ENCODE measurements around the gene ZDHHC24.
A peak's percentile ranks its signal among the peaks of the same experiment; 100 is the strongest.

The ZDHHC24 gene

GRCh38 chr11:66479394-66480116 is 66.3 kb downstream of the ZDHHC24 start:
- no peak for TF ChIP-seq CTCF (IDR thresholded peaks at IDR 0.05; ENCODE audit: low read depth, low read length)
- peak overlapping the region; percentile 76 to 83 for H3K4me3 ChIP-seq (replicated peaks in 1 of 2; ENCODE audit: low read depth in 2 of 2, low read length in 2 of 2)
- DNase-seq (ENCODE audit: low read depth in 2 of 2): peak; percentile 50 to 54

GRCh38 chr11:66478729-66479393 is 67.0 kb downstream of the ZDHHC24 start:
- H3K4me3 ChIP-seq (replicated peaks in 1 of 2; ENCODE audit: low read depth in 2 of 2, low read length in 2 of 2): peak overlapping the region; percentile 76 to 83
- peak; percentile 19 to 26 for DNase-seq (ENCODE audit: low read depth in 2 of 2)
- TF ChIP-seq CTCF (IDR thresholded peaks at IDR 0.05; ENCODE audit: low read depth, low read length): peak; percentile 83

- H3K4me3 ChIP-seq (replicated peaks in 1 of 2; ENCODE audit: low read depth in 2 of 2, low read length in 2 of 2): no peak overlapping the region
- no peak for DNase-seq (ENCODE audit: low read depth in 2 of 2)
- no peak for TF ChIP-seq CTCF (IDR thresholded peaks at IDR 0.05; ENCODE audit: low read depth, low read length)
Measured at GRCh38 chr11:66477263-66478201, 68.3 kb downstream of the ZDHHC24 start.

- no peak for TF ChIP-seq CTCF (IDR thresholded peaks at IDR 0.05; ENCODE audit: low read depth, low read length)
- H3K4me3 ChIP-seq (replicated peaks in 1 of 2; ENCODE audit: low read depth in 2 of 2, low read length in 2 of 2): no peak overlapping the region
- no peak for DNase-seq (ENCODE audit: low read depth in 2 of 2)
Measured at GRCh38 chr11:66476841-66477251, 69.0 kb downstream of the ZDHHC24 start.

GRCh38 chr11:66476173-66476840 is 69.5 kb downstream of the ZDHHC24 start:
- no peak overlapping the region for H3K4me3 ChIP-seq (replicated peaks in 1 of 2; ENCODE audit: low read depth in 2 of 2, low read length in 2 of 2)
- no peak for TF ChIP-seq CTCF (IDR thresholded peaks at IDR 0.05; ENCODE audit: low read depth, low read length)
- no peak for DNase-seq (ENCODE audit: low read depth in 2 of 2)
